Mammary epithelial cell (primary cell): ENCODE data around the gene TMEM9.

Experiments used
- EZH2 ChIP-seq: IDR thresholded peaks from 2 replicates; pipeline ENCODE4 v1.6.1; 2012; ENCODE audit warnings: low read length, inconsistent platforms, borderline replicate concordance
- TF ChIP-seq, protein P1 (sequence below), 2 donors: IDR thresholded peaks in 1 of 2; conservative IDR thresholded peaks in 1 of 2; 2 replicates each; pipeline ENCODE4 v1.5.1; 2011 to 2012; ENCODE audit warnings: inconsistent platforms in 2 of 2, low read length in 2 of 2, mild to moderate bottlenecking in 2 of 2, control low read depth in 1 of 2, low read depth in 1 of 2; ENCODE audit not compliant: insufficient read depth in 1 of 2; ENCODE audit errors: extremely low read depth in 1 of 2

DNA sequence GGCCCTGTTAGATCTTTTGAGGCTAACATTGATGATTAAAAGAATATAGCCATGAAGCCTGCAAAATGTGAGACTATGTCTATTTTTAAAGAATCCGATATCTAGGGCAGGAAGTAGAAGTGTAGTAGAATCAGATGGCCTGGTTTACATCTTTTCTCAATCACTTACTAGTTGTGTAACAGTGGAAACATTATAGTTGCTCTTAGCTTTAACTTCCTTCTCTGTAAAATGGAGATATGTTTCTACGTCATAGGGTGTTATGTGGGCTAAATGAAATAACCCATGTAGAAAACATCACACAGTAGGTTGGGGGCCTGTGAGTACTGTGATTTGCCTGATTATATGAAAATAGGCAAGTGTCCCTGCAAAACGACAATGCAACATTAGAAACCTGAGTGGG lies 31.9 kb upstream of the TMEM9 start:
- TF ChIP-seq, protein P1, sequence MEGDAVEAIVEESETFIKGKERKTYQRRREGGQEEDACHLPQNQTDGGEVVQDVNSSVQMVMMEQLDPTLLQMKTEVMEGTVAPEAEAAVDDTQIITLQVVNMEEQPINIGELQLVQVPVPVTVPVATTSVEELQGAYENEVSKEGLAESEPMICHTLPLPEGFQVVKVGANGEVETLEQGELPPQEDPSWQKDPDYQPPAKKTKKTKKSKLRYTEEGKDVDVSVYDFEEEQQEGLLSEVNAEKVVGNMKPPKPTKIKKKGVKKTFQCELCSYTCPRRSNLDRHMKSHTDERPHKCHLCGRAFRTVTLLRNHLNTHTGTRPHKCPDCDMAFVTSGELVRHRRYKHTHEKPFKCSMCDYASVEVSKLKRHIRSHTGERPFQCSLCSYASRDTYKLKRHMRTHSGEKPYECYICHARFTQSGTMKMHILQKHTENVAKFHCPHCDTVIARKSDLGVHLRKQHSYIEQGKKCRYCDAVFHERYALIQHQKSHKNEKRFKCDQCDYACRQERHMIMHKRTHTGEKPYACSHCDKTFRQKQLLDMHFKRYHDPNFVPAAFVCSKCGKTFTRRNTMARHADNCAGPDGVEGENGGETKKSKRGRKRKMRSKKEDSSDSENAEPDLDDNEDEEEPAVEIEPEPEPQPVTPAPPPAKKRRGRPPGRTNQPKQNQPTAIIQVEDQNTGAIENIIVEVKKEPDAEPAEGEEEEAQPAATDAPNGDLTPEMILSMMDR (conservative IDR thresholded peaks at IDR 0.05 in 1 of 2, IDR thresholded peaks at IDR 0.05 in 1 of 2; ENCODE audit: extremely low read depth in 1 of 2, insufficient read depth in 1 of 2, low read depth in 1 of 2, low read length in 2 of 2), result no peak
- TF ChIP-seq EZH2, result no peak
